Hepatocyte (in vitro differentiated cells): ENCODE measurements around the gene VAMP4. TPM values are rescaled to one million over a fixed set of nuclear protein-coding genes. Genes with fewer than 3 reads are reported as not detected.

Source experiments
- DNase-seq: peaks from one replicate; pipeline ENCODE4 v3.0.0-alpha.2; 2016; ENCODE audit warnings: low spot score
- H2AFZ ChIP-seq: fragments of 200-600 bp; sonication (generic); 2 replicates; pipeline ENCODE4 v1.6.0; 2016; ENCODE audit warnings: antibody characterized with exemption, mild to moderate bottlenecking
- H3K27ac ChIP-seq: fragments of 200-600 bp; sonication (generic); 2 replicates; pipeline ENCODE4 v1.5.1; 2016; ENCODE audit warnings: mild to moderate bottlenecking
- H3K27me3 ChIP-seq: fragments of 200-600 bp; sonication (generic); 2 replicates; pipeline ENCODE4 v1.6.1; 2016
- H3K36me3 ChIP-seq: fragments of 200-600 bp; sonication (generic); replicated peaks from 2 replicates; pipeline ENCODE4 v1.5.1; 2016; ENCODE audit warnings: low read depth; ENCODE audit not compliant: insufficient read depth
- H3K4me1 ChIP-seq: fragments of 200-600 bp; sonication (generic); 2 replicates; pipeline ENCODE4 v1.5.1; 2016; ENCODE audit warnings: mild to moderate bottlenecking, moderate library complexity; ENCODE audit not compliant: insufficient read depth
- H3K4me2 ChIP-seq: fragments of 200-600 bp; sonication (generic); 2 replicates; pipeline ENCODE4 v1.6.0; 2016
- H3K4me3 ChIP-seq: fragments of 200-600 bp; sonication (generic); 2 replicates; pipeline ENCODE4 v1.5.1; 2016; ENCODE audit warnings: mild to moderate bottlenecking
- H3K79me2 ChIP-seq: fragments of 200-600 bp; sonication (generic); 2 replicates; pipeline ENCODE4 v1.6.0; 2017; ENCODE audit warnings: mild to moderate bottlenecking
- H3K9me2 ChIP-seq: fragments of 200-600 bp; sonication (generic); replicated peaks from 2 replicates; pipeline ENCODE4 v1.6.0; 2017; ENCODE audit warnings: mild to moderate bottlenecking; ENCODE audit not compliant: insufficient read depth
- H3K9me3 ChIP-seq: fragments of 200-600 bp; sonication (generic); 2 replicates; pipeline ENCODE4 v1.5.1; 2016; ENCODE audit warnings: low read depth, mild to moderate bottlenecking
- H4K20me1 ChIP-seq: fragments of 200-600 bp; sonication (generic); 2 replicates; pipeline ENCODE4 v1.6.0; 2016; ENCODE audit warnings: mild to moderate bottlenecking; ENCODE audit not compliant: insufficient read depth, poor library complexity, severe bottlenecking
- EZH2 ChIP-seq: fragments of 200-600 bp; sonication (generic); IDR thresholded peaks from 2 replicates; pipeline ENCODE4 v1.6.1; 2016; ENCODE audit warnings: antibody characterized with exemption, mild to moderate bottlenecking, borderline replicate concordance
- EZH2phosphoT487 ChIP-seq: fragments of 200-600 bp; sonication (generic); IDR thresholded peaks from one replicate; pipeline ENCODE4 v1.6.1; 2018; ENCODE audit warnings: antibody characterized with exemption, mild to moderate bottlenecking, low read depth, moderate library complexity; ENCODE audit not compliant: unreplicated experiment, severe bottlenecking
- WGBS: methylation state at CpG from one replicate; pipeline ENCODE4 v1.1.6; 2016; ENCODE audit warnings: low lambda C conversion rate; ENCODE audit errors: missing lambda C conversion rate; 5-methylcytosine and 5-hydroxymethylcytosine counted together
- polyA plus RNA-seq: library from polyadenylated mRNA; unstranded; fragments of >200 nt; fragmentation: Nextera tagmentation; extraction: Ambion mirVana; gene quantifications from 2 replicates; pipeline ENCODE4 v1.2.1, GENCODE V29; 2016
- total RNA-seq: library from RNA; depleted of rRNA; stranded (reverse); fragments of >200 nt; gene quantifications from 2 replicates; pipeline ENCODE4 v1.2.3, GENCODE V29; 2014
- TF ChIP-seq, protein P1 (sequence below): fragments of 200-600 bp; sonication (generic); IDR thresholded peaks from 2 replicates; pipeline ENCODE4 v1.5.1; 2016; ENCODE audit warnings: antibody characterized with exemption, mild to moderate bottlenecking; ENCODE audit not compliant: poor library complexity

The VAMP4 gene
- total and polyA plus RNA-seq, 2 experiments from 2014 or later, result 8.9 to 9.5 TPM

DNA sequence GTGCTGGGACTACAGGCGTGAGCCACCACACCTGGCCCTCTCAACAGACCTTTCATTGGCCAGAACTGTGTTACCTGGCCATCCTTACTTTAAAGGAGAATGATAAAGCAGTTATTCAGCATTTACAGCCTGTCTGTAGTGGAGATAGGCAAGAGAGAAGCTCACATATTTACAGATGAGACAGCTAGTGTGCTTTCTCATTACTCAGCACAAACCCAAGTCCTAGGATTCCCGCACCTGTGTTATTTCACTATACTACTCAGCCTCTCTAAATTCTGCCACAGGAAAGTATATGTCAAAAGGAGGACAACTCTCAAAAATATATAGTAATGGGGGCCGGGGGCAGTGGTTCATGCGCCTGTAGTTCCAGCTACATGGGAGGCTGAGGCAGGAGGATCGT, 73.5 kb downstream of the VAMP4 start:
- H3K27ac ChIP-seq, result no peak overlapping the region
- DNase-seq, result no peak
- H2AFZ ChIP-seq, result no peak overlapping the region
- no peaks in the 10 kb centered on the region for H3K36me3 ChIP-seq
- H3K27me3 ChIP-seq, result no peaks in the 10 kb centered on the region
- no peak for TF ChIP-seq EZH2phosphoT487
- TF ChIP-seq EZH2, result no peak
- TF ChIP-seq, protein P1, sequence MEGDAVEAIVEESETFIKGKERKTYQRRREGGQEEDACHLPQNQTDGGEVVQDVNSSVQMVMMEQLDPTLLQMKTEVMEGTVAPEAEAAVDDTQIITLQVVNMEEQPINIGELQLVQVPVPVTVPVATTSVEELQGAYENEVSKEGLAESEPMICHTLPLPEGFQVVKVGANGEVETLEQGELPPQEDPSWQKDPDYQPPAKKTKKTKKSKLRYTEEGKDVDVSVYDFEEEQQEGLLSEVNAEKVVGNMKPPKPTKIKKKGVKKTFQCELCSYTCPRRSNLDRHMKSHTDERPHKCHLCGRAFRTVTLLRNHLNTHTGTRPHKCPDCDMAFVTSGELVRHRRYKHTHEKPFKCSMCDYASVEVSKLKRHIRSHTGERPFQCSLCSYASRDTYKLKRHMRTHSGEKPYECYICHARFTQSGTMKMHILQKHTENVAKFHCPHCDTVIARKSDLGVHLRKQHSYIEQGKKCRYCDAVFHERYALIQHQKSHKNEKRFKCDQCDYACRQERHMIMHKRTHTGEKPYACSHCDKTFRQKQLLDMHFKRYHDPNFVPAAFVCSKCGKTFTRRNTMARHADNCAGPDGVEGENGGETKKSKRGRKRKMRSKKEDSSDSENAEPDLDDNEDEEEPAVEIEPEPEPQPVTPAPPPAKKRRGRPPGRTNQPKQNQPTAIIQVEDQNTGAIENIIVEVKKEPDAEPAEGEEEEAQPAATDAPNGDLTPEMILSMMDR, result no peak
- no peaks in the 10 kb centered on the region for H3K79me2 ChIP-seq
- no peaks in the 10 kb centered on the region for H3K4me1 ChIP-seq
- H4K20me1 ChIP-seq, result no peaks in the 10 kb centered on the region
- H3K4me2 ChIP-seq, result no peak overlapping the region
- WGBS, result 94% methylated on average over 5 of the region's 5 CpGs
- no peaks in the 10 kb centered on the region for H3K9me2 ChIP-seq
- no peaks in the 10 kb centered on the region for H3K9me3 ChIP-seq
- no peak overlapping the region for H3K4me3 ChIP-seq

- TF ChIP-seq EZH2, result no peak
- TF ChIP-seq EZH2phosphoT487, result no peak
- TF ChIP-seq, protein P1, result no peak
- no peaks in the 10 kb centered on the region for H3K9me3 ChIP-seq
- no peaks in the 10 kb centered on the region for H3K4me1 ChIP-seq
- H3K27ac ChIP-seq, result no peak overlapping the region
- no peak overlapping the region for H3K4me2 ChIP-seq
- H3K9me2 ChIP-seq, result no peaks in the 10 kb centered on the region
- WGBS, result 81% methylated on average over 4 of the region's 4 CpGs
- H3K79me2 ChIP-seq, result no peaks in the 10 kb centered on the region
- no peaks in the 10 kb centered on the region for H3K27me3 ChIP-seq
- H3K36me3 ChIP-seq, result no peaks in the 10 kb centered on the region
- no peaks in the 10 kb centered on the region for H4K20me1 ChIP-seq
- no peak overlapping the region for H3K4me3 ChIP-seq
- H2AFZ ChIP-seq, result no peak overlapping the region
- DNase-seq, result no peak
Observed at GRCh38 chr1:171666114-171666769, 75.6 kb downstream of the VAMP4 start.

DNA sequence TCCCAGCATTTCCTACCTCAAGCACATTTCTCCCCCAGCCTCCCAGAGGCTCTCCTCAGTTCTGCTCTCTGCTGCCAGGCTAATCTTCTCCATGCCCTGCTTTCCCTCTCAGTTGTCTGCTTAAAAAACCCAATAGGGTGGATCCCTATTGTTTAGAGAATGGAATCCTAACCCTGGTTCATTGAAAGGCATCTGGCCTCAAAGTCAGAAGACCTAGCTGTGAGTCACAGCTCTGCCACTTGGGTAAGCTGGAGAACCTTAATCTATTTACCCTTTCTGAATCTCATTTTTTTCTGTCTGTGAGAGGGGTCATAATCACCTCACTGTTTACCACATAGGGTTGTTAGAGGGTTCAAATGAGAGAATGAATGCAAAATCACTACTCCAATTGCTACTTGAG, 76.9 kb downstream of the VAMP4 start:
- Histone ChIP-seq H3K9me3 (no peaks in the 10 kb centered on the region), H3K79me2 (no peaks in the 10 kb centered on the region), H3K4me2 (no peak overlapping the region), H2AFZ (no peak overlapping the region), H3K4me1 (no peaks in the 10 kb centered on the region), H3K36me3 (no peaks in the 10 kb centered on the region), H3K27me3 (no peaks in the 10 kb centered on the region), H3K27ac (no peak overlapping the region), H3K9me2 (no peaks in the 10 kb centered on the region), H4K20me1 (no peaks in the 10 kb centered on the region), H3K4me3 (no peak overlapping the region)
- no peak for DNase-seq
- TF ChIP-seq, protein P1, result no peak
- TF ChIP-seq EZH2 (no peak), EZH2phosphoT487 (no peak)
